Panc1 (cell line): Measurements from ENCODE around the gene CYTH4. TPM values are rescaled to one million over a fixed set of nuclear protein-coding genes. Genes with fewer than 3 reads are reported as not detected.

ENCODE experiments used
- ATAC-seq: fragments of 200-7000 bp; cut with Tn5 transposase; 2 replicates; pipeline ENCODE4 v1.9.1; 2020; ENCODE audit warnings: mild to moderate bottlenecking, moderate library complexity
- BruUV-seq: library from RNA; stranded (reverse); fragments of 400-500 nt; replicated peaks from 2 replicates; lab custom pipeline; 2021; lab: Mats Ljungman, UMichigan
- CTCF ChIA-PET: fragments of 300-600 bp; sonication (Branson Sonifier 250); formaldehyde crosslinking; loops from one replicate; lab custom pipeline; 2022; ENCODE audit warnings: antibody characterized with exemption; lab: Charles Lee
- POLR2A ChIA-PET: fragments of 300-600 bp; sonication (Branson Sonifier 250); formaldehyde crosslinking; loops from one replicate; lab custom pipeline; 2022; ENCODE audit warnings: antibody characterized with exemption; lab: Charles Lee
- DNase-seq: peaks from one replicate; pipeline ENCODE4 v3.0.0-alpha.2; 2010; ENCODE audit warnings: low read depth, low spot score
- H3K27ac ChIP-seq: 2 replicates; pipeline ENCODE4 v1.5.1; 2011; ENCODE audit warnings: mild to moderate bottlenecking, low read length, inconsistent platforms
- H3K27me3 ChIP-seq: fragments of 200-500 bp; sonication (Bioruptor generic); 2 replicates; pipeline ENCODE4 v1.6.0; 2014; ENCODE audit warnings: low read length, inconsistent platforms; ENCODE audit not compliant: control insufficient read depth, insufficient read depth
- H3K36me3 ChIP-seq: fragments of 200-500 bp; sonication (Bioruptor generic); 2 replicates; pipeline ENCODE4 v1.5.1; 2014; ENCODE audit warnings: inconsistent platforms, mild to moderate bottlenecking, low read length, moderate library complexity; ENCODE audit not compliant: control insufficient read depth, insufficient read depth
- H3K4me1 ChIP-seq: 2 replicates; pipeline ENCODE4 v1.5.1; 2011; ENCODE audit warnings: inconsistent platforms, mild to moderate bottlenecking, low read length, moderate library complexity; ENCODE audit not compliant: control insufficient read depth, insufficient read depth
- H3K4me3 ChIP-seq, 2 experiments: 2 replicates each; pipeline ENCODE4 v1.5.1; 2011 to 2012; ENCODE audit warnings: low read depth in 2 of 2, low read length in 2 of 2, mild to moderate bottlenecking in 2 of 2, inconsistent platforms in 1 of 2, moderate library complexity in 1 of 2
- H3K9me3 ChIP-seq: fragments of 200-500 bp; sonication (Bioruptor generic); 2 replicates; pipeline ENCODE4 v1.5.1; 2014; ENCODE audit warnings: low read depth, mild to moderate bottlenecking, inconsistent platforms, low read length, moderate library complexity; ENCODE audit not compliant: control insufficient read depth, insufficient read depth
- POLR2AphosphoS5 ChIP-seq: IDR thresholded peaks from 2 replicates; pipeline ENCODE4 v1.6.1; 2012; ENCODE audit warnings: mild to moderate bottlenecking, low read depth, low read length, moderate library complexity
- SIN3A ChIP-seq: IDR thresholded peaks from 2 replicates; pipeline ENCODE4 v1.6.1; 2012; ENCODE audit warnings: low read depth, mild to moderate bottlenecking, low read length, moderate library complexity, borderline replicate concordance; ENCODE audit not compliant: insufficient read depth
- TCF7L2 ChIP-seq: IDR thresholded peaks from 2 replicates; pipeline ENCODE4 v1.6.1; 2011; ENCODE audit warnings: mild to moderate bottlenecking, low read depth, low read length, inconsistent platforms
- in situ Hi-C: cut with HindIII; loops from 2 replicates; pipeline ENCODE4 v1.10.0; 2016; ENCODE audit warnings: low sequenced_read_pairs, low pct_unique_long_range_greater_than_20kb
- intact Hi-C: fragments of 100-400 bp; cut with micrococcal nuclease; formaldehyde crosslinking; loops from one replicate; pipeline ENCODE4 v1.10.0; 2022; ENCODE audit not compliant: unreplicated experiment
- total RNA-seq: library from RNA; stranded (reverse); gene quantifications from one replicate; pipeline ENCODE4 v1.2.1, GENCODE V29; 2021; ENCODE audit not compliant: unreplicated experiment
- TF ChIP-seq, protein P1 (sequence below), 2 experiments: IDR thresholded peaks; 2 replicates each; pipeline ENCODE4 v1.6.1; 2011 to 2012; ENCODE audit warnings: low read depth in 2 of 2, control low read depth in 1 of 2, low read length in 1 of 2, mild to moderate bottlenecking in 1 of 2, moderate library complexity in 1 of 2; ENCODE audit not compliant: insufficient read depth in 1 of 2
- TF ChIP-seq, protein P2 (sequence below): fragments of 450-650 bp; IDR thresholded peaks from 2 replicates; pipeline ENCODE4 v1.5.1; 2017; ENCODE audit warnings: mild to moderate bottlenecking

The CYTH4 gene
- total RNA-seq, 1 experiment from 2014 or later = 1.3 TPM

GRCh38 chr22:37303821-37304274 lies 21.5 kb downstream of the CYTH4 start:
- Histone ChIP-seq H3K4me3 (no peak overlapping the region), H3K4me1 (peaks cover 33% of the 10 kb centered on the region), H3K27me3 (no peaks in the 10 kb centered on the region), H3K9me3 (no peaks in the 10 kb centered on the region), H3K27ac (peak overlapping the region; percentile 91), H3K36me3 (no peaks in the 10 kb centered on the region)
- no TSS peak for BruUV-seq
- CTCF ChIA-PET = no interaction called here
- ATAC-seq = peak; percentile 50
- POLR2A ChIA-PET = interaction anchor here (0.7 kb wide), 1 partner anchor 201 kb away, joined by 4 read pairs; no protein-coding TSS in a partner anchor
- 0 out of 2 replicates have a peak, but pooled peaks have one; percentile 32 for TF ChIP-seq SIN3A
- TF ChIP-seq, protein P1, sequence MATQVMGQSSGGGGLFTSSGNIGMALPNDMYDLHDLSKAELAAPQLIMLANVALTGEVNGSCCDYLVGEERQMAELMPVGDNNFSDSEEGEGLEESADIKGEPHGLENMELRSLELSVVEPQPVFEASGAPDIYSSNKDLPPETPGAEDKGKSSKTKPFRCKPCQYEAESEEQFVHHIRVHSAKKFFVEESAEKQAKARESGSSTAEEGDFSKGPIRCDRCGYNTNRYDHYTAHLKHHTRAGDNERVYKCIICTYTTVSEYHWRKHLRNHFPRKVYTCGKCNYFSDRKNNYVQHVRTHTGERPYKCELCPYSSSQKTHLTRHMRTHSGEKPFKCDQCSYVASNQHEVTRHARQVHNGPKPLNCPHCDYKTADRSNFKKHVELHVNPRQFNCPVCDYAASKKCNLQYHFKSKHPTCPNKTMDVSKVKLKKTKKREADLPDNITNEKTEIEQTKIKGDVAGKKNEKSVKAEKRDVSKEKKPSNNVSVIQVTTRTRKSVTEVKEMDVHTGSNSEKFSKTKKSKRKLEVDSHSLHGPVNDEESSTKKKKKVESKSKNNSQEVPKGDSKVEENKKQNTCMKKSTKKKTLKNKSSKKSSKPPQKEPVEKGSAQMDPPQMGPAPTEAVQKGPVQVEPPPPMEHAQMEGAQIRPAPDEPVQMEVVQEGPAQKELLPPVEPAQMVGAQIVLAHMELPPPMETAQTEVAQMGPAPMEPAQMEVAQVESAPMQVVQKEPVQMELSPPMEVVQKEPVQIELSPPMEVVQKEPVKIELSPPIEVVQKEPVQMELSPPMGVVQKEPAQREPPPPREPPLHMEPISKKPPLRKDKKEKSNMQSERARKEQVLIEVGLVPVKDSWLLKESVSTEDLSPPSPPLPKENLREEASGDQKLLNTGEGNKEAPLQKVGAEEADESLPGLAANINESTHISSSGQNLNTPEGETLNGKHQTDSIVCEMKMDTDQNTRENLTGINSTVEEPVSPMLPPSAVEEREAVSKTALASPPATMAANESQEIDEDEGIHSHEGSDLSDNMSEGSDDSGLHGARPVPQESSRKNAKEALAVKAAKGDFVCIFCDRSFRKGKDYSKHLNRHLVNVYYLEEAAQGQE (IDR thresholded peaks at IDR 0.05; ENCODE audit: insufficient read depth in 1 of 2, low read depth in 2 of 2, low read length in 1 of 2) = no peak
- intact Hi-C loops (no loop called here), in situ Hi-C loops (no loop called here)
- peak; percentile 75 for DNase-seq

DNA sequence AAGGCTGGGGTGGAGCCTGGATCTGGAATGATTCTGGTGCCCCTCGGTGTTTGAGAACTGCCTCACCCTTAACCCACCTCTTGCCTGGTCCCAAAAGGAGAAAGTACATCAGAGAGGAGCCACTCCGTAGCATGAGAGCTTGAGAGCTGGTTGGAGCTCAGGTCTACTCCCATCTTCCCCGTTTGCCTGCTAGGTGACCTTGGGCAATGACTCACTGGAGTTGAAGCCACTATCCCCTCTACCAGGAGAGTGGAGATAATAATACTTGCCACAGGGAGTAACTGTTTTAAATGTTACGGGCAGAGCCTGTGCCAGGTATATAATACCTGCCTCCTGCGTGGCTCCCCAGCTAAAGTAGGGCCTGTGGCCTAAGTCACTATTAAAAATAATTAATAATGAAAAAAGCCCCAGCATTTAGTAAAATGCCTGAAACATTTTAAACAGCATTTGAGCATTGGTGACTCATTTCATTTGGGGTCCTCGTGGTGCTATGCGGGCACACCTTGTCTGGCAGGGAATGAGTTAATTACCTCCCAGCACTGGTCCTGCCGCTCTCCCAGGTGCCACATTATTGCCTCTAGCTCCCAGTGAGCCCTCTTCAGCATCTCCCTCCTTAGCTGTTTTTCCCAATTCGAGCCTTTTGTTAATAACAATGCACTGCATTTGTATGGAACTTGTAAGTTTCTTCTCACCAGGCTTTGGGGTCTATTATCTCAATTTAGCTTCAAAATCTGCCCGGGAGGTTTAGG lies 22.5 kb downstream of the CYTH4 start:
- ChIA-PET CTCF (no interaction called here), POLR2A (no interaction called here)
- in situ Hi-C loops = no loop called here
- Histone ChIP-seq H3K4me1 (peaks cover 41% of the 10 kb centered on the region), H3K36me3 (no peaks in the 10 kb centered on the region), H3K27ac (peak overlapping the region; percentile 91), H3K9me3 (no peaks in the 10 kb centered on the region), H3K4me3 (no peak overlapping the region), H3K27me3 (no peaks in the 10 kb centered on the region)
- DNase-seq (no peak), ATAC-seq (no peak)
- intact Hi-C loops = no loop called here
- BruUV-seq = no TSS peak
- TF ChIP-seq TCF7L2 (no peak), POLR2AphosphoS5 (no peak), SIN3A (no peak)
- TF ChIP-seq, protein P2, sequence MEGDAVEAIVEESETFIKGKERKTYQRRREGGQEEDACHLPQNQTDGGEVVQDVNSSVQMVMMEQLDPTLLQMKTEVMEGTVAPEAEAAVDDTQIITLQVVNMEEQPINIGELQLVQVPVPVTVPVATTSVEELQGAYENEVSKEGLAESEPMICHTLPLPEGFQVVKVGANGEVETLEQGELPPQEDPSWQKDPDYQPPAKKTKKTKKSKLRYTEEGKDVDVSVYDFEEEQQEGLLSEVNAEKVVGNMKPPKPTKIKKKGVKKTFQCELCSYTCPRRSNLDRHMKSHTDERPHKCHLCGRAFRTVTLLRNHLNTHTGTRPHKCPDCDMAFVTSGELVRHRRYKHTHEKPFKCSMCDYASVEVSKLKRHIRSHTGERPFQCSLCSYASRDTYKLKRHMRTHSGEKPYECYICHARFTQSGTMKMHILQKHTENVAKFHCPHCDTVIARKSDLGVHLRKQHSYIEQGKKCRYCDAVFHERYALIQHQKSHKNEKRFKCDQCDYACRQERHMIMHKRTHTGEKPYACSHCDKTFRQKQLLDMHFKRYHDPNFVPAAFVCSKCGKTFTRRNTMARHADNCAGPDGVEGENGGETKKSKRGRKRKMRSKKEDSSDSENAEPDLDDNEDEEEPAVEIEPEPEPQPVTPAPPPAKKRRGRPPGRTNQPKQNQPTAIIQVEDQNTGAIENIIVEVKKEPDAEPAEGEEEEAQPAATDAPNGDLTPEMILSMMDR = no peak
- TF ChIP-seq, protein P1 (IDR thresholded peaks at IDR 0.05; ENCODE audit: insufficient read depth in 1 of 2, low read depth in 2 of 2, low read length in 1 of 2) = no peak
